Stimulated activated CD4-positive, alpha-beta T cell treated with anti-CD3 and anti-CD28 coated beads, TNF-alpha, amount 100 ng/mL, for 24 hours (primary cell): ENCODE measurements around the gene ACSS2.
A peak's percentile ranks its signal among the peaks of the same experiment; 100 is the strongest.

ENCODE experiments used
- DNase-seq, 3 experiments: peaks; one replicate each; pipeline ENCODE4 v3.0.0-alpha.2; 2020; ENCODE audit warnings: low read depth in 3 of 3

The ACSS2 gene

GRCh38 chr20:34876406-34877282 is at the start of gene ACSS2:
TSS of gene ACSS2 (plus strand) at chr20:34876612. CDS start at chr20:34876646, 34 bp downstream.
- DNase-seq = peak in 2 of 3 experiments; percentile 89 to 97

DNA sequence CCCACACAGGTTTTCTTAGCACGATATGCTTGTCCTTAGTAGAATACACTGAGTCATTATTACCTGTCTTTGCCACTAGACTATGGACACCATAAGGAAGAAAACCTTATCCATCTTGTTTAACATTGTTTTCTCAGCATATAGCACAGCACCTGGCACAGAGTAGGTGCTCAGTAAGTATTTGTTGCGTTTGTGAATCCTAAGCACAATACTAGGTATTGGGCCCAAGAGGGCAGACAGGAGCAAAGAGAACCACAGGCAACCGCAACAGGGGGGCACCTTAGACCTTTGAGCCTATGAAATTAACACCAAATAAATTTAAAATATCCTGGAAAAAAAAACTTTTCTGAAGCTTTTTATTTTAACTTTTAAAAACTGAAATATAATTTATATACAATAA is 47.2 kb upstream of the ACSS2 start:
- DNase-seq = no peak

- DNase-seq = no peak
These were observed 44.5 kb upstream of the ACSS2 start for GRCh38 chr20:34831936-34832335.

- DNase-seq = no peak
These were observed 41.9 kb upstream of the ACSS2 start for GRCh38 chr20:34834459-34834893.

- DNase-seq = no peak
These were observed 34.3 kb upstream of the ACSS2 start for GRCh38 chr20:34842143-34842542.

DNA sequence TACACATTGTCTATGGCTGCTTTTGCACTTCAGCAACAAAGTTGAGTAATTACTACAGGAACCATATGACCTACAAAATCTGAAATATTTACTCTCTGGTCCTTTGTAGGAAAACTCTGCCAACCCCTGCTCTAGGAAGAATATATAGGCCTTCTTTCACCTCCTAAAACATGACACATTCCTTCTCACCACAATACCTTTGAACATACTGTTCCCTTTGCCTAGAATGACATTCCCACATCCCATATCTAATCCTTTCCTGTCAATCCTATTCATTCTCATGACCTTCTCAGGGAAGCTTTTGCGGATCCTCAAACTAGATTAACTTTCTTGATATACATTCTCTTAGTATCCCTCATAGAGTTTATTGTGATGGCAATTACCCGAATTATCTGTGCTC is 33.0 kb upstream of the ACSS2 start:
- no peak for DNase-seq

DNA sequence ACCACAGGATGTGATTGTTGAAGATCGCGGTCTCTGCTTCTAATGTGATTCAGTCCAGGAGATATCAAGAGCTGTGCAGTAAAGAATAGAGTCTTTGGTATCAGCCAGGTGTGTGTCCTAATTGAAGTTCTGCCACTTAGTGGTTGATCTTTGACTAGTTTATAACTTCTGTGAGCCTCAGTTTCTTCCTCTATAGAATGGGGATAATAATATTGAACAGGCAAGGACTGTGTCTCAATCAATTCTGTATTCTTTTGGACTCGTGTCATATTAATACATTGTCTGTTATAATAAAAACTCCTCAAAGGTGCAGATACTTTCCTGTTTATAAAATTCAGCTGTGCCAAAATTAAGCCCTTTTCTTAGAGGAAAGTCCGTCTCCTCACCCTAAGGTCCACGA is 27.8 kb upstream of the ACSS2 start:
- no peak for DNase-seq

DNA sequence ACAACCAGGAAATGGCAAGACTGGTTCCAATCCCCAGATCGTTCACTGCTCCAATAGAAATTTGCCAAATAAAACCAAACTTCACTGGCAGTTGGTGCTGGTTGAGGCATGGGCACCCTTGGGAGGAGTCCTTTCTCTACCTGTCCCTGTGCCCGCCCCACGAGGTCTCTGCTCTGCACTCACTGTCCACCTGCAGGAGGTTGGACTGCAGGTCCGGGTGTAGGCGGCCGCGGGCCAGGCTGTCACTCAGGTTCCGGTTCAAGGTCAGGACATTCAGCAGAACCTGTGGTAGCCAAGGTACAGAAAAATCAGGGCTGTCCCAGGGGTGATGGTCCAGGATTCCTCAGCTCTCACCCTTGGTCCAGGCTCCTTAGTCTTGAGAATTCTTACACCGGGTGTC is 26.6 kb upstream of the ACSS2 start:
- no peak for DNase-seq

GRCh38 chr20:34850969-34851368 is 25.4 kb upstream of the ACSS2 start:
- no peak for DNase-seq

GRCh38 chr20:34852298-34852697 is 24.1 kb upstream of the ACSS2 start:
- DNase-seq = no peak

- DNase-seq = no peak
These were observed 17.0 kb upstream of the ACSS2 start for GRCh38 chr20:34859367-34859766.

- DNase-seq = no peak
These were observed 16.4 kb upstream of the ACSS2 start for GRCh38 chr20:34859826-34860545.

DNA sequence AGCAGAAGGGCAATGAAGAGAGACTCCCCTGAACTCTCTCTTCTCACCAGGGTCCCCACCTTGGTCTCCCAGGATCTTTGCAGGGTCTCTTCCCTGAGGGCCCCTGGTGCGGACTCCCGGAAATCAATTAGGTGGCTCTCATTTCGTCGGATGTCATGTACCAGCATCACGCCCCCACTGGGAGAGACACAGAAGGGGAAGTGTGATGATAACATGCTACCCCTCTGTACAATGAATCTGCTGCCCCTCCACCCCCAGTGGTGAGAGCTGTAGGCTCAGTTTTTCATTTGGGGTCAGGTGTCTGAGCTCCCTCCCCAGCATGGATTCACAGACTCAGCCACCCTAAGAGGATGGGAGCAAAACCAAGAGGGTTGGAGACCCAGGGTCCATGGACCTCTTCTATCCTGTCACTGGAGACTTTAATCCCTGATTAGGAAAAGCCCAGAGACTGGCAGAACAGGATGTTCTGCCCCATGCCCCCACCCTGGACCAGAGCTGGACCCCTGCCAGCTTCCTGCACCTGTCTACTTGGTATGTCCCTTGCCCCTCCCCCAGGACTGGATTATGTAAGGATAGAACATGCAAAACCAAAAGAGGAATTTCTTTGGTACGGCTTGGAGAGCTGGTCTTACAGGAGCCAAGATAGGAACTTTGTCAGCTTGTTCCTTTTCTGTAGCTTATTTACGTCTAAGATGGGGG is 14.9 kb upstream of the ACSS2 start:
- DNase-seq = no peak

DNA sequence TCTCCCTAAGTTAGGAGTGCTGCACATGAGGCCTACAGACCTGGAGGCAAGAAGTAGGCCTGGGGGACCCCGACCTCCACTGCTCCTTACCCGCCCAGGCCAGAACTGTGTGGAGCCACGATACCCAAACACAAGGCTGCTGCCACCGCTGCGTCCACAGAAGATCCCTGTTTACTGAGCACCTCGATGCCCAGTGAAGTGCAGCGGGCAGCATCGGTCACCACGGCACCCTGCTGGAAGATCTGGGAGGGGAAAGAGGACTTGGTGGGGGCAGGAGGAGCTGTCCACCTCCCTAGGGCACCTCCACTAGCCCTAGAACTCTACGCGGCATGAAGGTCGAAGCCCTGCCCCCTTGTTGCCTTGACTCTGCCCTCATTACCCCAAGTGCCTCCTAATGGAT is 13.7 kb upstream of the ACSS2 start:
- no peak for DNase-seq

DNA sequence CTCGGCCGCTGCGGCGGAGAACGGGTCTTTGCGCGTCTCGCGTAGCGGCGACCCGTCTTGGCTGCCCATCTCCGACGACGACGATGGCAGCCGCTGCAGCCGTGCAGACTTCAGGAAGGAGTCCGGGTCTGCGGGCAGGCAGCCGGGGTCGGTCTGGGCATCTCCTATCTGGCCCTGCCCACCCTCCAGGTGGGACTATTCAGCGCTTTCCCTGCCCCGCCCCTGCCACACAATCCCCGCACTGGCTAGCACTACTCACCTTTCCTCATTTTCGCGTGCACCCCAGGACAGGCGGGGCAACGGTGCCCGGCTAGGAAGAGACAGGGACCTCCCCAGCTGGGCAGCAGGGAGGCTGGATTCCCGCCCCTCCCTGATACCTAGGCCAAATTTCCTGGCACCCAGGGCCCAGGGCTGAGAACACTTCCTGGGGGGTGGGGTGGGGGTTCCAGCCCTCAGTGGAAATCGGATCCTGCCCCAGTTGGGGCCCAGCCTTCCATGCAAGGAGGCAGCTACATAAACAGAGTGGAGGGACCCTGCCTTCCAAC is 12.9 kb upstream of the ACSS2 start:
- no peak for DNase-seq

DNA sequence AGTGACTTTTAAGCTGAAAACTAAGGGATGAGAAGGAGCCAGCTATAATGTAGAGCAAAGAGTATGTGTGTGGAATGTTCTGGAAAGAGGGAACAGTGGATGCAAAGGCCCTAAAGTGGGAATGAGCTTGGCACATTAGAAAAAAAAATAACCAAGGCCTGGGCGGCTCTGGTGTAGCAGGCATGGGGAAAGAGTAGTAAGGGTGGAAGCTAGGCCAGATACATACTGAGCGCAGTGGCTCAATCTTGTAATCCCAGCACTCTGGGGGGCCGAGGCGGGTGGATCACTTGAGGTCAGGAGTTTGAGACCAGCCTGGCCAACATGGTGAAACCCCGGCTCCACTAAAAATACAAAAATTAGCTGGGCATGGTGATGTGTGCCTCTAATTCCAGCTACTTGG is 12.2 kb upstream of the ACSS2 start:
- no peak for DNase-seq

DNA sequence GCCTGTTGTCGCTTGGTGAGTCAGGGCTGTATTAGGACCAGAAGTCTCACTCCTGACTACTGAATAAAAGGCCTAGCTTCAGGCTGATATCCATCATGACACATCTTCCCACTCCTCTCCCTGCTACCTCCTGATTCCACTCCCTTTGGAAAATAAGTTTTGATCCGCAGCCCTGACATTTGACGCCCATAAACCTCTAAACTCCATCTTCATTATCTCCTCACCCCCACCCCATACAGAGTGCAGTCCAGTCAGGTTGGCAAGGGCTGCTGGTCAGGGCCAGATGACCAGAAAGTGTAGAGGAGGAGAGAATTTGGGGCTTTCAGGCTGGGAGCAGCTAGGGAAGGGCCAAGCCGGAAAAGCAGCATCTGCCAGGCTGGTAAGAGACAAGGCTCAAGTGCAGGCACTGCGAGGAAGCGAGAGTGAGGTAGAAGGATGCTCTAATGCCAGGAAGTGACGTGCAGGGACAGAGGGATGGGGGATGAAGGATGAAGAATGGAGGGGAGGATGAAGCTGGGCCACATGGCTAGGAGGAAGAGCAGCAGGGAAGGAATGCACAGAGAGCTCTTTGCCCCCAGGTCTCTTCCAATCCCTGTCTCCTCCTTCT is 5.0 kb upstream of the ACSS2 start:
- no peak for DNase-seq

- DNase-seq = no peak
These were observed 4.3 kb upstream of the ACSS2 start for GRCh38 chr20:34871966-34872621.

GRCh38 chr20:34872622-34873224 is 3.7 kb upstream of the ACSS2 start, which contains the start of gene GGT7:
TSS of gene GGT7 (minus strand) at chr20:34872856. CDS start at chr20:34872815, 41 bp downstream.
- DNase-seq = peak; percentile 72 to 89 (median 80)

DNA sequence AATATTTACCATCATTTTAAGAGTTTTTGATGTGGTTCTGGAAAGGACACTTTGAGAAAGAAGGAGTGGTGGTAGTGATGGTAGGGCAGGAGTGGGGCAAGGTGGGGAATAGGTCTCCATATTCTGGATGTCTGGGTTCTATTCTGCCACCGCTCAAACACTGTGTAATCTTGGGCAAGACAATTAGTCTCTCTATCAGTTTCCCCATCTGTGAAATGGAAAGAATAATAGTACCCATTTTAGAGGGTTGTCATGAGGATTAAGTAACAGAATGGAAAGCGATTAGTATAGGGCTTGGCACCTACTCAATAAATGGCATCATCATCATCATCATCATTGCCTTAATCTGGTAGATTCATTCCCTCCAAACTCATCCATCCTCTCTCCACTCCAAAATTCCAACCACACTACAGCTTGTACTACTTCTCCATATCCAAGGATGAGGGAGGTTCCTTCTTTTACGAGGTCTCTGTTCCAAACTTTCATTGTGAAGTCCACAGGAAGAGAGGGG is 2.8 kb upstream of the ACSS2 start:
- DNase-seq = no peak
